Left renal cortex interstitium (tissue), 4 donors: Measurements from ENCODE around the gene MKKS. TPM values are rescaled to one million over a fixed set of nuclear protein-coding genes. Genes with fewer than 3 reads are reported as not detected.

Experiments used
- DNase-seq, 4 donors: peaks; one replicate each; pipeline ENCODE4 v3.0.0-alpha.2; 2013; ENCODE audit warnings: low read depth in 4 of 4, low spot score in 2 of 4, missing footprints in 1 of 4
- polyA plus RNA-seq, 4 donors: library from polyadenylated mRNA; unstranded; fragments of 120-200 nt; gene quantifications; one replicate each; pipeline ENCODE4 v1.2.1, GENCODE V29; 2013; ENCODE audit not compliant: insufficient read length in 4 of 4

Gene MKKS
- 10 to 100 TPM; 29.8 to 39.0 (median 32.2) TPM for polyA plus RNA-seq

- DNase-seq: peak; percentile 83 to 97 (median 86)
Measured at GRCh38 chr20:10433623-10434466, at the start of gene MKKS. Gene MKKS (minus strand): TSS chr20:10434222. CDS start chr20:10413514, 20,708 bp downstream.

GRCh38 chr20:10483691-10484090, 49.7 kb upstream of the MKKS start:
- no peak for DNase-seq

GRCh38 chr20:10481676-10482075, 47.7 kb upstream of the MKKS start:
- DNase-seq: no peak

- DNase-seq: no peak
Measured at GRCh38 chr20:10478930-10479329, 44.9 kb upstream of the MKKS start.

GRCh38 chr20:10478205-10478604, 44.2 kb upstream of the MKKS start:
- no peak for DNase-seq

GRCh38 chr20:10476319-10476724, 42.3 kb upstream of the MKKS start:
- DNase-seq: no peak

GRCh38 chr20:10475225-10475624, 41.2 kb upstream of the MKKS start:
- no peak for DNase-seq

GRCh38 chr20:10474606-10475184, 40.7 kb upstream of the MKKS start:
- no peak for DNase-seq

GRCh38 chr20:10472871-10473270, 38.8 kb upstream of the MKKS start:
- no peak for DNase-seq

- no peak for DNase-seq
Measured at GRCh38 chr20:10470276-10470675, 36.3 kb upstream of the MKKS start.

- peak; percentile 21 to 55 (median 37) for DNase-seq
Measured at GRCh38 chr20:10469599-10469998, 35.6 kb upstream of the MKKS start.

GRCh38 chr20:10469056-10469455, 35.0 kb upstream of the MKKS start:
- DNase-seq: no peak

GRCh38 chr20:10468340-10468845, 34.4 kb upstream of the MKKS start:
- DNase-seq: no peak

GRCh38 chr20:10467681-10468339, 33.8 kb upstream of the MKKS start:
- no peak for DNase-seq

- DNase-seq: no peak
Measured at GRCh38 chr20:10466855-10467254, 32.8 kb upstream of the MKKS start.

- no peak for DNase-seq
Measured at GRCh38 chr20:10466325-10466724, 32.3 kb upstream of the MKKS start.

GRCh38 chr20:10465135-10465534, 31.1 kb upstream of the MKKS start:
- no peak for DNase-seq

GRCh38 chr20:10463622-10464021, 29.6 kb upstream of the MKKS start:
- DNase-seq: no peak

GRCh38 chr20:10462516-10462915, 28.5 kb upstream of the MKKS start:
- DNase-seq: no peak

- DNase-seq: no peak
Measured at GRCh38 chr20:10461495-10461894, 27.5 kb upstream of the MKKS start.

GRCh38 chr20:10454151-10454750, 20.2 kb upstream of the MKKS start:
- no peak for DNase-seq
